Measurements from ENCODE around the gene PARD6A. TPM values are rescaled to one million over a fixed set of nuclear protein-coding genes. Genes with fewer than 3 reads are reported as not detected.

PARD6A gene
- total and polyA plus RNA-seq, 2 of the 13 experiments (the other 11 are each of a cell fraction or from before 2014, with no cell fraction given): 3.5 to 4.3 TPM

DNA sequence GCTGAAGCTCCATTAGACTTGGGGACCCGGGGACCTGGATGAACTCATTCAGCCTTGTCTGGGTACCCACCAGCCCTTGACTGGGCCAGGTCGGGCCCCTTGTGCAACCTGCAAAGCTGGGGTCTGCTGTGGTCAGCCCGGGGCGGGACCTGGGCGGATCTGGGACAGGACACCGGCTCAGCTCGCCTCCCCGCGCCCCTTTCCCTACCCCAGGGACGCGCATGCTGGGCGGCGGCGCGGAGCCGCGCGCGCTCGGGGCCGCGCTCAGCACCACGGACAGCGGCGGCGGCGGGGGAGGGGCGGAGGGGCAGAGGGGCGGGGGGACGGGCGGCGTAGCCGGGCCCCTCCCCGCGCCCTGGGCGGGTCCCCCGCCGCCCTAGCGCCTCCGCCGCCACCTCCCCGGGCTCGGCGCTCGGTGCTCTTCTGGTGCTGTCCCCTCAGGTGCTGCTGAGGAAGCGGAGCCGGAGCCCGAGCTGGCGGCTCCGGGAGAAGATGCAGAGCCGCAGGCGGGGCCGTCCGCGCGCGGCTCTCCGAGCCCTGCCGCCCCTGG lies 8.1 kb upstream of the PARD6A start (continued):
- TF ChIP-seq, protein P1, sequence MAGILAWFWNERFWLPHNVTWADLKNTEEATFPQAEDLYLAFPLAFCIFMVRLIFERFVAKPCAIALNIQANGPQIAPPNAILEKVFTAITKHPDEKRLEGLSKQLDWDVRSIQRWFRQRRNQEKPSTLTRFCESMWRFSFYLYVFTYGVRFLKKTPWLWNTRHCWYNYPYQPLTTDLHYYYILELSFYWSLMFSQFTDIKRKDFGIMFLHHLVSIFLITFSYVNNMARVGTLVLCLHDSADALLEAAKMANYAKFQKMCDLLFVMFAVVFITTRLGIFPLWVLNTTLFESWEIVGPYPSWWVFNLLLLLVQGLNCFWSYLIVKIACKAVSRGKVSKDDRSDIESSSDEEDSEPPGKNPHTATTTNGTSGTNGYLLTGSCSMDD (CRISPR knock-in tag; IDR thresholded peaks at IDR 0.05): no peak
- TF ChIP-seq SNRNP70 (IDR thresholded peaks at IDR 0.05; ENCODE audit: low read depth, low read length) (no peak), ZNF3 (CRISPR knock-in tag; IDR thresholded peaks at IDR 0.05) (no peak), RBM39 (IDR thresholded peaks at IDR 0.05; ENCODE audit: low read depth, low read length, poor library complexity, severe bottlenecking) (no peak), ZNF34 (CRISPR knock-in tag; IDR thresholded peaks at IDR 0.05; ENCODE audit: borderline replicate concordance) (no peak), ZNF775 (CRISPR knock-in tag; IDR thresholded peaks at IDR 0.05; ENCODE audit: borderline replicate concordance) (no peak), ZNF572 (CRISPR knock-in tag; IDR thresholded peaks at IDR 0.05) (no peak), ZNF547 (CRISPR knock-in tag; IDR thresholded peaks at IDR 0.05) (peak; percentile 22; the same call in 1 of the 2 replicates), ZNF484 (CRISPR knock-in tag; IDR thresholded peaks at IDR 0.05; ENCODE audit: borderline replicate concordance, low read depth) (no peak), NKX3-1 (CRISPR knock-in tag; IDR thresholded peaks at IDR 0.05) (no peak), ZFP41 (CRISPR knock-in tag; IDR thresholded peaks at IDR 0.05; ENCODE audit: borderline replicate concordance) (no peak), ZC3H13 (CRISPR knock-in tag; IDR thresholded peaks at IDR 0.05) (no peak; the same call in 1 of the 2 replicates), ELF1 (CRISPR knock-in tag; IDR thresholded peaks at IDR 0.05) (no peak), FOXK1 (CRISPR knock-in tag; IDR thresholded peaks at IDR 0.05; ENCODE audit: borderline replicate concordance, low read depth) (no peak; the same call in 1 of the 2 replicates), ZNF790 (CRISPR knock-in tag; IDR thresholded peaks at IDR 0.05; ENCODE audit: borderline replicate concordance) (0 out of 2 replicates have a peak, but pooled peaks have one; percentile 50), CHD4 (IDR thresholded peaks at IDR 0.05; ENCODE audit: borderline replicate concordance, low read length) (no peak), KAT8 (CRISPR knock-in tag; IDR thresholded peaks at IDR 0.05) (no peak), ATF2 (CRISPR knock-in tag; IDR thresholded peaks at IDR 0.05) (0 out of 2 replicates have a peak, but pooled peaks have one; percentile 13), ELF3 (CRISPR knock-in tag; IDR thresholded peaks at IDR 0.05) (peak; percentile 34; the same call in 1 of the 2 replicates), NR1H2 (CRISPR knock-in tag; IDR thresholded peaks at IDR 0.05; ENCODE audit: borderline replicate concordance, low read depth) (no peak), KMT2B (CRISPR knock-in tag; IDR thresholded peaks at IDR 0.05) (no peak), KLF11 (CRISPR knock-in tag; IDR thresholded peaks at IDR 0.05) (no peak), ZMYM2 (CRISPR knock-in tag; IDR thresholded peaks at IDR 0.05) (no peak), SOX5 (CRISPR knock-in tag; IDR thresholded peaks at IDR 0.05; ENCODE audit: borderline replicate concordance) (no peak)
- TF ChIP-seq, protein P2, sequence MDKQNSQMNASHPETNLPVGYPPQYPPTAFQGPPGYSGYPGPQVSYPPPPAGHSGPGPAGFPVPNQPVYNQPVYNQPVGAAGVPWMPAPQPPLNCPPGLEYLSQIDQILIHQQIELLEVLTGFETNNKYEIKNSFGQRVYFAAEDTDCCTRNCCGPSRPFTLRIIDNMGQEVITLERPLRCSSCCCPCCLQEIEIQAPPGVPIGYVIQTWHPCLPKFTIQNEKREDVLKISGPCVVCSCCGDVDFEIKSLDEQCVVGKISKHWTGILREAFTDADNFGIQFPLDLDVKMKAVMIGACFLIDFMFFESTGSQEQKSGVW (CRISPR knock-in tag; IDR thresholded peaks at IDR 0.05; ENCODE audit: borderline replicate concordance): no peak

Measured in HepG2 (cell line).